ENCODE results near the gene CLN6.
A peak's percentile ranks its signal among the peaks of the same experiment; 100 is the strongest.
"Not testable (repeated sequence)": the region's sequence is repeated elsewhere in the genome, so short reads cannot be mapped to it uniquely, and the experiment has no call there.

The CLN6 gene

DNA sequence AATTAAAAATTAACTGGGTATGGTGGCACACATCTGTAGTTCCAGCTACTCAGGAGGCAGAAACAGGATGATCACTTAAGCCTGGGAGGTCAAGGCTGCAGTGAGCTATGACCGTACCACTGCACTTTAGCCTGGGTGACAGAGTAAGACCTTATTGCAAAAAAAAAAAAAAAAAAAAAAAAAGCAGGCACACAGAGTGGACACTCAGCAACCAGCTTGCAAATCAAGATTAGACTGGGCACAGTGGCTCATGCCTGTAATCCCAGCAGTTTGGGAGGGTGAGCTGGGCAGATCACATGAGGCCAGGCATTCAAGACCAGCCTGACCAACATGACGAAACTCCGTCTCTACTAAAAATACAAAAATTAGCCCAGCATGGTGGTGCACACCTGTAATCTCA, 5.4 kb downstream of the CLN6 start:
- DNase-seq (ENCODE audit: low read depth in 2 of 2), result no peak

DNA sequence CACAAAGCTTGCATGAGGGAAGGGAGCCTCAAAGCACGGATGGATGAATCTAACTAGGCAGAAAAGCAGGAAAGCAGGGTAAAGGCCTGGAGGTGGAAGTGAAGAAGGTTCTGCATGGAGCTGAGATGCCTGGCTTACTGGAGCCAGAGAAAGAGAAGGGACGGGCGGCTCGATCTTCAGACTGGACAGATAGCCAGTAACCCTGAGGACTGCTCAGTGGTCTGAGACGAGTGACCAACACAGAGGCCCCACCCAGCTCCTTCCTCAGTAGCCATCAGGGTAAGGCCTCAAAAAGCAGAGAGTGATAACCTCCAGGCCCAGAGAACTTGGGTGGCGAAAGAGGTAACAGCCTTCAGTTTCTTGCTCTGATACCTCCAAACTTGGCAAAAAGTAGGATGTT, 6.4 kb downstream of the CLN6 start:
- no peak for DNase-seq (ENCODE audit: low read depth in 2 of 2)

DNA sequence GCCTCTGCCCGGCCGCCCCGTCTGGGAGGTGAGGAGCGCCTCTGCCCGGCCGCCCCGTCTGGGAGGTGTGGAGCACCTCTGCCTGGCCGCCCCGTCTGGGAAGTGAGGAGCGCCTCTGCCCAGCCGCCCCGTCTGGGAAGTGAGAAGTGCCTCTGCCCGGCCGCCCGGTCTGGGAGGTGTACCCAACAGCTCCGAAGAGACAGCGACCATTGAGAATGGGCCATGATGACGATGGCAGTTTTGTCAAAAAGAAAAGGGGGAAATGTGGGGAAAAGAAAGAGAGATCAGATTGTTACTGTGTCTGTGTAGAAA, 7.1 kb downstream of the CLN6 start:
- not testable (repeated sequence) for DNase-seq (ENCODE audit: low read depth in 2 of 2)

DNA sequence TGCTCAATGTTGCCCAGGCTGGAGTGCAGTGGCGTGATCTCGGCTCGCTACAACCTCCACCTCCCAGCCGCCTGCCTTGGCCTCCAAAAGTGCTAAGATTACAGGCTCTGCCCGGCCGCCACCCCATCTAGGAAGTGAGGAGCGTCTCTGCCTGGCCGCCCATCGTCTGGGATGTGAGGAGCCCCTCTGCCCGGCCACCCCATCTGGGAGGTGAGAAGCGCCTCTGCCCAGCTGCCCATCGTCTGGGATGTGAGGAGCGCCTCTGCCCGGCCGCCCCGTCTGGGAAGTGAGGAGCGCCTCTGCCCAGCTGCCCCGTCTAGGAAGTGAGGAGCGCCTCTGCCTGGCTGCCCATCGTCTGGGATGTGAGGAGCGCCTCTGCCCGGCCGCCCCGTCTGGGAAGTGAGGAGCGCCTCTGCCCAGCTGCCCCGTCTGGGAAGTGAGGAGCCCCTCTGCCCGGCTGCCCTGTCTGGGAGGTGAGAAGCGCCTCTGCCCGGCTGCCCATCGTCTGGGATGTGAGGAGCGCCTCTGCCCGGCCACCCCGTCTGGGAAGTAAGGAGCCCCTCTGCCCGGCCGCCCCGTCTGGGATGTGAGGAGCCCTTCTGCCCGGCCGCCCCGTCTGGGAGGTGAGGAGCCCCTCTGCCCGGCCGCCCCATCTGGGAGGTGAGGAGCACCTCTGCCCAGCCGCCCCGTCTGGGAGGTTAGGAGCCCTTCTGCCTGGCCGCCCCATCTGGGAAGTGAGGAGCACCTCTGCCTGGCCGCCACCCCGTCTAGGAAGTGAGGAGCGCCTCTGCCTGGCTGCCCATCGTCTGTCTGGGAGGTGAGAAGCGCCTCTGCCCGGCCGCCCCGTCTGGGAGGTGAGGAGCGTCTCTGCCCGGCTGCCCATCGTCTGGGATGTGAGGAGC, 7.7 kb downstream of the CLN6 start:
- DNase-seq (ENCODE audit: low read depth in 2 of 2), result not testable (repeated sequence)

DNA sequence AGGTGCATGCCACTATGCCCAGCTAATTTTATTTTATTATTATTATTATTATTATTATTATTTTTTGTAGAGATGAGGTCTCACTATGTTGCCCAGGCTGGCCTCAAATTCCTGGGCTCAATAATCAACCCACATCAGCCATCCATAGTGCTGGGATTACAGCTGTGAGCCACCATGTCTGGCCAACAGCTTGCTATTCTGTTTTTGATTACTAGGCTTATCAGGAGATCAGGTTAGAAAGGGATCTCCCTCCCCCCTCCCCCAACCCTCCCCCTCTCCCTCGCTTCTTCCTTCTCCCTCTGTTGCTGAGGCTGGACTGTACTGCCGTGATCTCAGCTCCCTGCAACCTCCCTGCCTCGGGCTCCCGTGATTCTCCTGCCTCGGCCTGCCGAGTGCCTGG, 8.6 kb downstream of the CLN6 start:
- no peak for DNase-seq (ENCODE audit: low read depth in 2 of 2)

DNA sequence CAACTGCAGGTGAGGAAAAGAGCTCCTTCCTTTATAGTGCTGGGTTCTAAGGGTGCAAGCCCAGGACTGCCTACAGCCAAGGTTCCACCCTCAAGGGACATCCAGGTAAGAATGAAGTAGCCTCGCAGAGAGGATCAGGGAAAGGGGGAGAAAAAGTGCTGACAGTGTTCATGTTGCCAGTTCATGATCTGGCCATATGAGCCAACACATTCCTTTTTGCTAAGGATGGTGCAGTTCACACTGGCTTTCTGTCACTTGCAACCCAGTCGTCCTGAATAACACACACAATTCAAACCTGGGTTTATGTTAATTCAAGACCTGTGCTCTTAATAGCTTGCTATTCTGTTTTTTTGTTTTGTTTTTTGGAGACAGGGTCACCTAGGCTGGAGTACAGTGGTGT, 9.0 kb downstream of the CLN6 start:
- no peak for DNase-seq (ENCODE audit: low read depth in 2 of 2)

DNA sequence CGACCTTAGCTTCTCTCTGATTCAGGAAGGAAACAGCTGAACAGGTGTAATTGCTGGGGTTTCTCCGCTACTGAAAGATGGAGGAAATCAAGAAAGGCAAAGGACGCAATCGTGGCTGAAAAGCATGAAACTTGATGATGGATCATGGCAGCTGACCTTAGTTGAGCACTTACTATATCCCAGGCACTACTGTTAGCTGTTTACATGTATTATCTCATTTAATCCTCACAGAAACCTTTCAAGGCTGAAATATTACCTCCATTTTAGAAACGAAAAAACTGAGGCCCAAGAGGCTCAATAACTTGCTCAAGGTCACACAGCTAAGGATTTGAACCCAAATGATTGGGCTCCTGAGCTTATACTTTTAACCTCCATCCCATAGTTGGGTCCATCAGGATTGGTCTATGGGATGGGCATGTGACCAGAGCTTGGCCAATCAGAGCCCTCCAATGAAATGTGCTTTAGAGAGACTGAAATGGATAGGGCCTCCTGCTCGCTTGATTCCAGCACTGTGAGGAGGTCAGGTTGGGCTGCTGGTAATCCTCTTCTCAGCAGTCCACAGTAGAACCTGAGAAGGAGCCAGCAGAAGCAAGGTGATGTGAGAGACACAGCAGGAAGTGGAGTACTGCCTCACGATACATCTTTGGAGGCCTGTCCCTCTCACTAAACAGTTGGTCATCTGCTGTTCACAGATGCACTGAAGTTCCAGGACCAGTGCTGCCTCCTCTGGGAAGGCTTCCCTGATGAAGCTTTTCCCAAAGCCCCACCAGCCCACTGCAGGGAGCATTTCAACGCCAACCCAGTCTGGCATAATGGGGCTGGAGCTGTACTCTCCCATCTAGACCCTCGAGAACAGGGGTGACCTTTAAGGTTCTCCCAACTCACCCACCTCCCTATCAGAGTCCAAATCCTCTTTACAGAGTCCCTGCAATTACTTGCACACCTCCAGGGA, 10.4 kb downstream of the CLN6 start:
- no peak for DNase-seq (ENCODE audit: low read depth in 2 of 2)

DNA sequence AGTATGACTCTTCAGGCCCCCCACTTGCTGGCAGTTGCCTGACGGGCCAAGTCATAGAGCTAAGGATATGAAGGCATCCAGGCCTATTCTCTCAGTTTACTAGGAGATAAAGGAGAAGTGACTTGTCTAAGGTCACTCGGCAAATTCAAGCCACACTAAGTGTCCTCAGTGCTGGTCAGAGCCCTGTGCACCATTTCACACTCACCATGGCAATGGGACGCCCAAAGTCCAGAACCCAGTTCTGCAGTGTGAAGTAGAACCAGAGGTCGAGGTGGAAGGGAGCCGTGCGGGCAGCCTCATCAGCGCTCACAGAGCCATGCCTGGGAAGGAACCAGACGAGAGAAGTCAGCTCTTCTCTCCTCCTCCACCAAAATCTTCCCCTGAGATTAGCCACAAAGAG, 11.2 kb downstream of the CLN6 start:
- no peak for DNase-seq (ENCODE audit: low read depth in 2 of 2)

DNA sequence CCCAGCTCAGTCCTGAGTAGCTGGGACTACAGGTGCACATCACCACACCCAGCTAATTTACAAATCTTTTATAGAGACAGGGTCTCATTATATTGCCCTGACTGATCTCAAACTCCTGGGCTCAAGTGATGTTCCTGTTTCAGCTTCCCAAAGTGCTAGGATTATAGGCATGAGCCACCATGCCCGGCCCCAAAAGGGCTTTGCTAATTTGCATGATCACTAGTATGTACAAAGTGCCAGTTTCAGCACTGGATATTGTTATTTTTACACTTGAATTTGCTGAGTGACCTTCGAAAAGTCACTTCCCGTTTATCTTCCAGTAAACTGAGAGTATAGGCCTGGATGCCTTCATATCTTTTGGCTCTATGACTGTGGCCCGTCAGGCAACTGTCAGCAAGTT, 12.2 kb downstream of the CLN6 start:
- no peak for DNase-seq (ENCODE audit: low read depth in 2 of 2)

DNA sequence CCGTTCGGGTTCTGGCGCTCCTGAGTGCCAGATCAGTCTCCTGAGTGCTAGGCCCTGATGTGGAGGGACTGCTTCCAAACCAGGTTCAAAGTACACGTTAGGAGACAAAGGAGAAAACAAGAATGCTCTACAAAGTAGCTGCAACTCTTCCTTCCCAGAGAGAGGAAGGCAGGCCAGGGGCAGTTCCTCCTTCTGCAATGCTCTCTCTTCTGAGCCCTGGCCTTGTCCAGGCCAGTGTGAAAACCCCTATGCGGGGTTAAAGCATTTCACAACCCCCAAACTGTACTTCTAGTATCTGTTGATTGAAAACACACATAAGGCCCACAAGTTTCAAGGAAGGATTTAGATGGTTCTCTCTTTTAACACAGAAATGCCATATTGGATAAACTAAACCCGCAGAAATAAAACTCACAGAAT, 14.7 kb downstream of the CLN6 start:
- DNase-seq (ENCODE audit: low read depth in 2 of 2), result no peak

DNA sequence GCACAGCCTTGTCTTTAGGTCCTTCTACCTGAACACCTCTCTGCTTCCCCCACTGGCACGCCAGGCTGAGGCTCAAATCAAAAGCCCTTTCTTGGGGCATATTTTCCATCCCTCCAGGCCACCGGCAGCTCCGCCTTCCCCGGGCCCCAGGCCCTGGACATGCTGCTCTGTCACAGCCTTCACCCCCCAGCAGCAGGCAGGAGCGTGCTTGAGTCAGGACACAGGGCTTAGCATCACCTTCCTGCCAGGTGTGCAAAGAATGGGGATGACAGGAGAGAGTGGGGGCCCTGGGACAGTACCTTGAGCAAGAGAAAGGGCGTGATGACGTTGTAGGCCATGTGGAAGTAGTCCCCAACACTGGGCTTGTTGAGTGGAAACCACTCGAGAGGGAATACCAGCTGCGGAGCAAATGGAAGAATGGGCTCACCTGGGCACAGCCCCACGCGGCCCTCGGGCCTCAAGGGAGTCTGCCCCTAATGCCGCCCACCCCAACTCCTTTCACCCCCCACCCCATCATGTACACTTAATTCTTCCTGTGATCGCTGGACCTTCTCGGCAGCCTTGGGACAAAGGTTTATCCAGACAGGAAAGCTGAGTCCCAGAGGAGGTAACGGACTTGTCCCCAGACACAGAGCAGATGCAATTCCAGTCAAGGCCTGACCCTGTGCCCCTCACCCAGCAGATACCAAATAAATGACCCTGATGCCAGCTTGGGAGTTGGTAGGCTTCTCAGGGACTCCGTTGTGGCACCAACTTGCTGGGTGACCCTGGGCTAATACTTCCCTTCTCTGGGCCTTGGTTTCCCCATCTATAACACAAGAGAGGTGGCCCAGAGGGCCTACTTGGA, 15.3 kb downstream of the CLN6 start:
- DNase-seq (ENCODE audit: low read depth in 2 of 2), result no peak

DNA sequence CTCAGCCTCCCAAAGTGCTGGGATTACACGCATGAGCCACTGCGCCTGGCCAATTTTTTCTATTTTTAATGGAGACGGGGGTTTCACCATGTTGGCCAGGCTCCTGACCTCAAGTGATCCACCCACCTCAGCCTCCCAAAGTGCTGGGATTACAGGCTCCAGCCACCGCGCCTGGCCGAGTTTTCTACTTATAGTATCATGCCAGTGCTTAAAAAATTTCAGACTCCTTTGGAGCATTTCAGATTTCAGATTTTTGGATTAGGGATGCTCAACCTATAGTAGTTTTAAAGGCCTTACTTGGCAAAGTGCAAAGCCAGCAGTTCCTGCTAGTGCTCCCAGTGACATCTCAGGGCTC, 16.1 kb downstream of the CLN6 start:
- not testable (repeated sequence) for DNase-seq (ENCODE audit: low read depth in 2 of 2)

DNA sequence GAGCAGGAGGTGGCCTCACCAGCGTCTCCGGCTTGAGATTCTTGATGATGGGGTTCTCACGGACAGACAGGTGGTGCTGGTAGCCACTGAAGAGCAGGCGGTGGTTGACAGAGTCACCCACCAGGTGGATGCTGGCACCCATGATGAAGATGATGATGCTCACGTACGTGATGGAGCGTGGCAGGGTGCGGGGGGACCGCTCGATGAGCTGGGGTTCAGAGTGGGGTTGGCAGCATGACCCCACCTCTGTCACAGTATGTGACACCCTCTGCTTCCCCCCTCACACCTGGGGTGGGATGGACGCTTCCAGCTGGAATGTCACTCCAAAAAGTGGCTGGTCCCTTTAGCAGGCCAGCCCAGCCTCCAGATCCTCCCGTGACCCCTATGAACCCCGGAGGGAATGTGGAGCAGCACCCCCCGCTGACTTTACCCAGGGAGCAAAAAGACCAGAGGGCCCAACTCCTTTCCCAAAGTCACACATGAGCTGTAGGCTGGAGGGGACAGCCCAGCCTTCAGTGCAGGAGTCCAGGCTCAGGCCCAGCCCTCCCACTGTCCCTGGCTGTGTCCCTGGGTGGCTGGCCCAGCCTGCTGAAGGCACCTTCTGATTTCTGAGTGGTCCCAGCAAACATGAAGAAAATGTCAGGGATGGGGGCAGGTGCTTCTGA, 17.7 kb downstream of the CLN6 start:
- DNase-seq (ENCODE audit: low read depth in 2 of 2), result no peak

DNA sequence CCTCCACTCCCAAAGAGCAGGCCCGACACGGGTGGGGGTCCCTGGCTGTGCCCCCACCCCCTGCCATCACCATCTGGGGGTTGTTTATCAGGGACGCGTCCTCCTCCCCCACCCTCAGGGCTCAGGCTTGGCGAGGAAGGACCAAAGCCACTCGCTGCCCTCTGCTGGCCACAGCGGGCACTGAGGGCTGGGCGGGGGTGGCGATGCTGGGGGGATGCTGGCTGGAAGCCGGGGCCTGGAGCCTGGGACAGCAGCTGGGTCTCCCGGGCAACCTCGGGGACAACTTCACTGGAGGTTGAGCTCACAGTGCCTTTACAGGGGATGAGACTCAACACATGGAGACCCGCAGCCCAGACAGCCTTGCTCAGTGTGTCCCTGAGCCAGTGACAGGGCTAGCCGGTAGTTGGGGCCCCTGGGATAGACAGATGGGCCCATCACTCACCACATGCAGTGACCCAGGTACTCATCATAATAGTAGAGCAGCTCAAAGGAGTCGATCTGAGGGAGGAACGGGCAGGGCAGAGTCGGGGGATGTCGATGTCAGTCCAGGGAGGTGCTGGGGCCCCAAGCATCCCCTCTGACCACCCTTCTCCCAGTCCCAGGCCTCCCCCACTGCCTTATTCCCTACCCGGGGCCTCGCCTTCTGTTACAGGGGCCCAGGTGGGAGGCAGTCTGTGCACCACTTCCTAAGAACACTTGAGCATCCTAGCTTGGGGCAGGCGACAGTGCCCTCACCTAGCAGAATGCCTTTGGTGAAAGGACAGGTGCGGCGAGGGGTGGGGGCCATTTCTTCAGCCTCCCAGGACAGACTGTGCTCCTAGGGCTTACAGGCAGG, 18.5 kb downstream of the CLN6 start:
- no peak for DNase-seq (ENCODE audit: low read depth in 2 of 2)

DNA sequence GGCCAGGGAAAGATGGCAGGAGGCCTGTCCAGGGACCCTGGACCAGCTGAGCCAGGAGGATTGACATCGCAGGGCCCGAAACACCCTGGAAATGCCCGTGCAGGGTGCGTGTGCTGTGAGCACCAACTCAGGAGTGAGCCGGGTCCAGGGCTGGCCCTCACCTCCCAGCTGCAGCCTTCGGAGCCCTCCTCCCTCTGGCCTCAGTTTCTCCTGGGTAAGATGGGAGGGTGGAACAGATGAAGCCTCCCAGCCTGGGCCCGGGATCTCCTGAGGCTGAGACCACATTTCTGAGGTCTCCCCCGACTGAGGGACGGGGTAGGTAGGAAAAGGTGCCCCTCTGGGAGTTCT, 19.1 kb downstream of the CLN6 start:
- DNase-seq (ENCODE audit: low read depth in 2 of 2), result no peak

DNA sequence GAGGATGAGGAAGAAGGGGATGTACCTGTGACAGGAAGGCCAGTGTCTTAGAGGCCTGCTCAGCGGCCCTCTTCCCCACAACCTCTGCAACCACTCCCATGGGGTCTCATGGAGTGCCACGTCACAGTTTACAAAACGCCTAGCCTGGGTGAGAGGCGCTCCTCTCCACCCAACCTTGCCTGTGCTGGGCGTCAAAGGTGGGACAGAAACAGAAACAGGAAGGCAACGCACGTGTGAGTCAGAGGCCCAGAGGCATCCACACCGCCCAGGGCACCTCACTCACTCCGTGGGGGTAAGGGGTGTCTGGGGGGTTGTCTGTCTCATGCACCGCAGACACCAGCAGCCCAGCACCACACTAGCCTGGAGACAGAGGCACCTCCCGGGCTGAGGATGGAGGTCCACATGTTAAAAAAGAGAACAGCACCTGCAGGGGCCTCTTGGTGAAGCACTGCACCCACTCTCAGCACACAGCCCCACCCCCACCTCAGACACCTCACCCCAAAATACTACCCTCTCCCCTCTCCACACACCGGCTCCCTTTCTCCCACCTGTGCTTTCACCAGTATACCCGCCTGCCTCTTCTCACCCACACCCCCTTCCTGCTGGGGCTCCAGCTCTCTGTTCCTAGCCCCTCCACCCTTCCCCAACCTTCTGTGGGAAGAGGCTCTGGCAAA, 19.7 kb downstream of the CLN6 start:
- peak in 1 of 2 donors; percentile 16 for DNase-seq (ENCODE audit: low read depth in 2 of 2)

DNA sequence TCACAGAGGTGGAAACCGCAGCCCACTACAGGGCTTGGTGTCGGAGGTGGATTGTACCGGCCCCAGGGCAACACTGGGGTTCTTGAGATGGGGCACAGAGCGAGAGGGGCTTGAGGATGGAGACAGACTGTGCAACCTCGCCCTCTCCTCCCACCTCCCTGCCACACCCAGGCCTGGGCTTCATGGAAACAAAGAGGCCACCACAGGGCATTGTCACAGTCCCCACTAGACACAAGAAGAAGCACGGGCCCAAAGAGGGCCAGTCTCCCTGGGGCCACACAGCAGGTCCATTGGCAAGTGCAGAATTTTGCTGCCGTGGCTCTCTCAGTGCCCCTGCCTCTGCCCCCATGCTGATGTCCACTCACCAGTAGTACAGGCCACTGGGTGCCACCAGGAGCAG, 20.3 kb downstream of the CLN6 start:
- no peak for DNase-seq (ENCODE audit: low read depth in 2 of 2)

DNA sequence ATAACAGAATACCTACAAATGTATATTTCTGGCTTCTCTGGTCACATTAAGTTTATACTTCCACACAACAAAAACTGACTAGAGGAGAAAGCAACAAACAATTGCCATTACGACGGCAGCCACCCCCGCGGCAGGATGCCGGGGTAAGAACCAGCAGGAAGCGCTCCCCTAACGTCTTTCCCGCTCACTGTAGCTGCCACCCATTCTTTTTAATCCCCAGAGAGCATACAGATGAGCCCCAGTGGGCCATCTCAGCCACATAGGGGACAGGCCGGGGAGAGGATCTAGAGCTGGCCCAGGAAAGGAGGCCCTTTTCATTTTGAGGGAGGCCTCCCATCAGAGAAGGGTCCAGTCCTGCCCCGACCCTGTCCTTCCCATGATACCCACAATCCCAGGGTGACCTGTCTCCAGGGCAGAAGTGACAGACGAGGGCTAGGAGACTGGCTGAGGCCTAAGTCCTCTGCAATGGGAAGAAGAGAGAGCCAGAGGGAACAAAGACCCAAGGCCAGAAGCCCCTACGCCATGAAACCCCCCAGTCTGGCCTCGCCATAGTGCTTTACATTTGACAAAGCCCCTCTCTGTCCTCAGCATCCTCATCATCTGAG, 20.8 kb downstream of the CLN6 start:
- no peak for DNase-seq (ENCODE audit: low read depth in 2 of 2)

DNA sequence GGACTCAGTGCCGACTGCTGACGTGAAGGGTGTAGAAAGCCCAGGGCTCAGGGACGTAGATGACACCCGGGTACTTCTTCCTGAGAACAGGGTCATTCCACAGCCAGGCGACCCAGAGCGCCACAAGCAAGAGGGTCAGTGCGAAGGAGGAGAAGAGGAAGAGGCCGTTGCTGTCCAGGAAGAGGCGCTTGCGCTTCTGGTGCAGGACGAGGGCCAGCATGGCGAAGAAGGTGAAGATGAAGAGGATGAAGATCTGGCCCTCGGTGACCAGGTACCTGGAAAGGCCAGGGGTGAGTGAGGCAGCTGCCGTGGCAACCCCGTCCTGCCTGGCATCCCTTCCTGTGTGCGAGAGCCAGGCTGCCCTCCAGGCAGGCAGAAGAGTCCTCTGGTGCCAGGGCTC, 21.4 kb downstream of the CLN6 start:
- no peak for DNase-seq (ENCODE audit: low read depth in 2 of 2)
